COR-L47 (cell line): ENCODE data around the gene KCNQ1.

Experiments
- DNase-seq: peaks from one replicate; lab custom pipeline; 2025; lab: John Stamatoyannopoulos, UW

KCNQ1 gene

GRCh38 chr11:2425506-2425905 lies 19.3 kb upstream of the KCNQ1 start:
- DNase-seq: no peak

- no peak for DNase-seq
Measured at GRCh38 chr11:2426221-2426620, 18.6 kb upstream of the KCNQ1 start.

GRCh38 chr11:2426826-2427521 lies 17.8 kb upstream of the KCNQ1 start:
- no peak for DNase-seq

GRCh38 chr11:2427721-2428321 lies 17.0 kb upstream of the KCNQ1 start:
- DNase-seq: no peak

GRCh38 chr11:2428322-2428795 lies 16.4 kb upstream of the KCNQ1 start:
- DNase-seq: peak; percentile 59

GRCh38 chr11:2431395-2431794 lies 13.4 kb upstream of the KCNQ1 start:
- DNase-seq: no peak

GRCh38 chr11:2432171-2432621 lies 12.6 kb upstream of the KCNQ1 start:
- DNase-seq: no peak

GRCh38 chr11:2432628-2433071 lies 12.2 kb upstream of the KCNQ1 start:
- no peak for DNase-seq

- no peak for DNase-seq
Measured at GRCh38 chr11:2433106-2433925, 11.5 kb upstream of the KCNQ1 start.

GRCh38 chr11:2434008-2434407 lies 10.8 kb upstream of the KCNQ1 start:
- DNase-seq: no peak

GRCh38 chr11:2434506-2435255 lies 10.1 kb upstream of the KCNQ1 start:
- DNase-seq: no peak

GRCh38 chr11:2435288-2436012 lies 9.4 kb upstream of the KCNQ1 start:
- no peak for DNase-seq

- DNase-seq: no peak
Measured at GRCh38 chr11:2436013-2436520, 8.7 kb upstream of the KCNQ1 start.

GRCh38 chr11:2436521-2437031 lies 8.2 kb upstream of the KCNQ1 start:
- no peak for DNase-seq

- no peak for DNase-seq
Measured at GRCh38 chr11:2437516-2437915, 7.3 kb upstream of the KCNQ1 start.

GRCh38 chr11:2439820-2440219 lies 5.0 kb upstream of the KCNQ1 start:
- no peak for DNase-seq

- DNase-seq: no peak
Measured at GRCh38 chr11:2440646-2441045, 4.2 kb upstream of the KCNQ1 start.

- no peak for DNase-seq
Measured at GRCh38 chr11:2441171-2441570, 3.6 kb upstream of the KCNQ1 start.

- DNase-seq: no peak
Measured at GRCh38 chr11:2442589-2442988, 2.2 kb upstream of the KCNQ1 start.

- DNase-seq: no peak
Measured at GRCh38 chr11:2443406-2443805, 1.4 kb upstream of the KCNQ1 start.
